HG03354 (cell line): ENCODE results near the gene GTF2IRD1.
"Not testable (repeated sequence)": the region's sequence is repeated elsewhere in the genome, so short reads cannot be mapped to it uniquely, and the experiment has no call there.

ENCODE experiments used
- ATAC-seq: cut with Tn5 transposase; IDR thresholded peaks from one replicate; pipeline ENCODE4 v1.9.1; 2021; ENCODE audit warnings: mild to moderate bottlenecking; ENCODE audit not compliant: unreplicated experiment, poor library complexity, severe bottlenecking

Gene GTF2IRD1

GRCh38 chr7:74535951-74536356, 82.2 kb downstream of the GTF2IRD1 start:
- ATAC-seq = no peak

- not testable (repeated sequence) for ATAC-seq
Measured at GRCh38 chr7:74541937-74542336, 88.2 kb downstream of the GTF2IRD1 start.

GRCh38 chr7:74542558-74543117, 88.9 kb downstream of the GTF2IRD1 start:
- ATAC-seq = no peak

GRCh38 chr7:74544706-74545469, 91.2 kb downstream of the GTF2IRD1 start:
- no peak for ATAC-seq

GRCh38 chr7:74545921-74546320, 92.2 kb downstream of the GTF2IRD1 start:
- no peak for ATAC-seq

DNA sequence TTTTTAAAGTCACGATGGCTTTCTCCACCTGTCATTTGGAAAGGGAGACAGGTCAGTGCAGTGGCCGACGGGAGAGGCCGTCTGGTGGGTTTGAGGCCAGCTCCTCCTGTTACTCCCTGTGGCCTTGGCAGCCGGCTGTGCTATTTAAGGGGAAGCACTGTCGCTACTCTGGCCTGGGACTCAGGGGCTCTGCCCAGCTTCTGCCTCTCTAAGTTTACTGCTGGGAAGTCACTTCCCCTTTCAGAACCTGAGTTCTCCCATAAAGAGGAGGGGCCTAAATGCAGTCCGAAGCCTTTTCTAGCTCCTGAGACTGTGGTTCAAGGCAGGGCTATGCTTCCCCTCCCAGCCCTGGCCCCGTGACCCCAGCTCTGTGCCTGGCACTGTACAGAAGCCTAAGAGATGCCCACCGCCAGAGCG, 99.9 kb downstream of the GTF2IRD1 start:
- ATAC-seq = peak; percentile 45

DNA sequence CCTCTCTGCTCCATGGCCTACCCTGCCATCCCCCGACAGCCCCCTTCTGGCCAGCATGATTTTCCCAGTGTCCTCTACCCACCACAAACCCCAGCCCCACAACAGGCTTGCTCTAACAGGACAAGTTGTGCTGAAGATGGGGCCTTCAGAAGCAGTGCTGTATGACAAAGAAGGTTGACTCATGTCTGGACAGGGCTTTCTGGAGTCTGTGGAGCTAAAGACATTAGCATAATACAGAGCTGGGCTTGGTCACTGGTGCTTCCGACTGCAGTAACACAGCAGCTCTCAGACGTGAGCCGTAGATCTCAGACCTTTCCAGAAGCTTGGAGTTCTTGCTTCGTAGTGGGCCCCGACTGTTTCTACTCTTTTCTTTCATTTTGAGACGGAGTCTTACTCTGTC, 100.5 kb downstream of the GTF2IRD1 start:
- no peak for ATAC-seq

- ATAC-seq = no peak
Measured at GRCh38 chr7:74560086-74560719, 106.5 kb downstream of the GTF2IRD1 start.

- no peak for ATAC-seq
Measured at GRCh38 chr7:74561898-74562613, 108.3 kb downstream of the GTF2IRD1 start.

DNA sequence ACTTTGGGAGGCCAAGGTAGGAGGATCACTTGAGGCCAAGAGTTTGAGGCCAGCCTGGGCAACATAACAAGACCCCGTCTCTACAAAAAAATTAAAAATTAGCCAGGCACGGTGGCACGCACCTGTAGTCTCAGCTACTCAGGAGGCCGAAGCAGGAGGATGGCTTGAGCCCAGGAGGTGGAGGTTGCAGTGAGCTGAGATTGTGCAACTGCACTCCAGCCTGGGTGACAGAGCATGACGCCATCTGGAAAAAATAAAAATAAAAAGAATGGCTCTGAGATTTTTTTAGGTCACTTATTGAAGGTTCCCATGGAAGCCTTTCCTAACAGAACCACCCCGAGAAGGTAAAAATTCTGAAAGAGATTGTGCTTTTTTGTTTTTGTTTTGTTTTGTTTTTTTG, 109.9 kb downstream of the GTF2IRD1 start:
- ATAC-seq = not testable (repeated sequence)

DNA sequence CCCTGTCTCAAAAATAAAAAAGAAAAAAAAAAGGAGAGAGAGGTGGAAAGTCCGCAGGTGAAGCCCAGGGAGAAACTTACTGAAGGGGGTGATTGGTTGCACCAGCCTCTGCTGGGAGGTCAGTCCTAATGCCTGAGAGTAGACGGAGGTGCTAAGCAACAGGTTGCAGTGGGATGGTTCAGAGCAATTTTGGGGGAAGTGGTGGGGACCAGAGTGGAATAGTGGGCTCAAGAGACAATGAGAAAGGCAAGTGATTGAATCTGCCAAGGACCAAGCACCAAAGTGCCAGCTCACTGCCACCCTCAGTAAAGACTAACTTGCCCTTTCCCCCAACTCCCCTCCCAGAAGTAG, 113.6 kb downstream of the GTF2IRD1 start:
- no peak for ATAC-seq

DNA sequence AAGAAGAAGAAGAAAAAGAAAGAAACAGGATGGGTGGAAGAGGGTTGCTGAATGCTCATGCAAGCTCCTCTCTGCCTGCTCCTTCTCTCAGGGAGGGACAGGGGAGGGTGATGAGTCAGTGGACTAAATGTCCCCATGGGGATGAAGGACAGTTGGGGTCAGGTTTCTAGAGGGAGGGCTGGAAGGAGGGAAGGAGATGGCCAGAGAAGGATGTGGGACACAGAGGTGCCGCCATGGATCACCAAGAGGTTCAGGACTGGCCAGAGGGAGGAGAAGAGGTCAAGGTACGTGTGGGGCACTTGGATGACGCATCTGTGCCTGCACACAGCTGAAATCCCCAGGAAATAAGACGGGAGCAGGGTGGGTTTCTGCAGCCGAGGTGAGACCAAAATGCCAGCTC, 115.0 kb downstream of the GTF2IRD1 start:
- no peak for ATAC-seq

- no peak for ATAC-seq
Measured at GRCh38 chr7:74569501-74570075, 115.9 kb downstream of the GTF2IRD1 start.

DNA sequence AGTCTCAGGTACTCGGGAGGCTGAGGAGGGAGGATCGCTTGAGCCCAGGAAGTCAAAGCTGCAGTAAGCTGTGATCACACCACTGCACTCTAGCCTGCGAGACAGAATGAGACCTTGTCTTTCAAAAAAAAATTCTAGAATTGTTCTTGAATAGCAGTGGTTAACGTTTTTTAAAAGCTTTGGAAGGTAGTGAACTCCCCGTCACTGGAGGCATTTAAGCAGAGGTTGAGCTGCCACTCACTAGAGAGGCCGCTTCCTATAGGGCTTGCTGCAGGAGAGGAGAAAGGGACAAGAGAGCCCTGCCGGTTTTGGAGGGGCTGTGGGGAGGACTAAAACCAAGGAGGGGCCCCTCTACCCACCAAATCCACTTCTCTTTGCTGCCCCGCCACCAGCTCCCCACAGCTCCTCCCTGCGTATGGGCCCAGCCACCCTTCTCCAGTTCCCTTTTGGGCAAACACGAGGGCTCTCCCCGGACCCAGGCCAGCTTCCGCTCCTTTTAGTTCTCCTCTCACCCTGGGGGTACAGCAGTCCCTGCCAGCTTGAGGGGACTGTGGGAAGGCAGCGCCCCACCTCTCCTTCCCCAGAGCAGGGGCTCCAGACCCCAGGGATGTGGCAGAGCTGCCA, 116.9 kb downstream of the GTF2IRD1 start:
- ATAC-seq = no peak

DNA sequence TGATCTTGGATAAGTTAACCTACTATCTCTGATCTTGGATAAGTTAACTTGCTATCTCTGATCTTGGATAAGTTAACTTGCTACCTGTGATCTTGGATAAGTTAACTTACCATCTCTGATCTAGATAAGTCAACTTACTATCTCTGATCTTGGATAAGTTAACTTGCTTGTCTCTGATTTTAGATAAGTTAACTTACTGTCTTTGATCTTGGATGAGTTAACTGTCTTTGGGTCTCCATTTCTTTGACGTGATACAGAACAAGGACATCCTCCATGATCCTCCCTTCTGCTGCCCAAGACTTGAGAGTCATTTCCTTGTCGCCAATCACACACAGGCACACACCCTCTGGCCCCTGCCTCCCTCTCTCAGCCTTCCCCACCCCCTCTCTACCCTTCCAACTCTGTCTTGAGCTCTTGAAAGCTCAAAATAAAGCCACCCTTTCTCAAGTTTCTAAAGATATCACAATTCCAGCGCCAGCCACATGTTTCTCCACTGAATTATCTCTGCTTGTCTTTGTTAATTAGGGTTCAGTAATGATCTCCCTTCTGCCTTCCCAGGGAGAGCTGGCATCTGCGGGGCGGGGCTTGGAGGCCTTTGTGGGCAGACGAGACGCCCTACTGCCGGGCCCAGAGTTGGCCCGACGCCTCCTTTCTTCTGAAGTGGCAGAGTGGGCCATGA, 118.7 kb downstream of the GTF2IRD1 start:
- ATAC-seq = no peak

DNA sequence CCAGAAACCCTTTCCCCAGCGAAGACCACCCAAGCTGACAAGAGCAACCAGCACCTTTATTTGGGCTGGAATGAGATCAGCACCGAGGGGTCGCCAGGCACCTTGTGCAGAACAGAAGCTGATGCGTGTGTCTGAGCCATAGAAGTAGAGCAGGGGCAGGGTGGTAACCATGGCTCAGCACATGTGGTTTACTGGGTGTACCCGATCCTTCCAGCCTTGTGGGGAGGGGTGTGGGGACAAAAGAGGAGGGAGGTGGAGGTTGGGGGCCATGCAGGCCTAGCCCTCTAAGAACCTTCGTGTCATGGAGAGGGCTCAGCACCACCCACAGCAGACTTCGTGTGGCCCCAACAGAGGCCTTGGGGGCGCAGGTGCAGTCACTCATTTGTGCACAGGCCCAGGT, 119.8 kb downstream of the GTF2IRD1 start:
- no peak for ATAC-seq

DNA sequence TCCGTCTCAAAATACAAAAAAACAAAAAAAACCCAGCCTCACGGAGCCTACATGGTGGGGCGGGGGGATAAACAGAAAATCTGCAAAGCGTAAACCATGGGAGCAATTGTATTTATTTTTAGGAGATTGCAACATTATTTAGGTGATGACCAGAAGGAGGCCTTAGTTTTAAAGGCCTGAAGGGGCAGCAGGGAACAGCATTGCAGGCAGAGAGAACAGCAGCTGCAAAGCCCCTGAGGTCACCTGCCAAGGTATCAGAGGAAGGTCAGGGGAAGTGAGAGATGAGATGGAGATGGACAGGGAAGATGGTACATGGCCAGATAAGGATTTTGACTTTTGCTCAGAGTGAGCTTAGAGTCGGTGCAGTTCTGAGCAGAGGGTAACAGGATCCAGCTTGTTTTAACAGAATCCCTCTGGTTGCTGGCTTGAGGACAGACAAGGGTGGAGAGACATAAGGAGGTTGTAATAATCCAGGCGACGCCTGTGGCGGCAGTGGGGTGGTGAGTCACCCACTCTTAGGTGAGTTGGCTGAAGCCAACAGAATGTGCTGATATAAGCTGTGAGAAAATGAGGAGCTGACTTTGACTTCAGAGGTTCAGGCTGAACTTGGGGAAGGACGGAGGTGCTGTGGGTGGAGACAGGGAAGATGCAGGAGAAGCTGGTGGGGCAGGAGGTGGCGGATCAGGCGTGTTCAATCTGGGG, 121.5 kb downstream of the GTF2IRD1 start:
- ATAC-seq = no peak

DNA sequence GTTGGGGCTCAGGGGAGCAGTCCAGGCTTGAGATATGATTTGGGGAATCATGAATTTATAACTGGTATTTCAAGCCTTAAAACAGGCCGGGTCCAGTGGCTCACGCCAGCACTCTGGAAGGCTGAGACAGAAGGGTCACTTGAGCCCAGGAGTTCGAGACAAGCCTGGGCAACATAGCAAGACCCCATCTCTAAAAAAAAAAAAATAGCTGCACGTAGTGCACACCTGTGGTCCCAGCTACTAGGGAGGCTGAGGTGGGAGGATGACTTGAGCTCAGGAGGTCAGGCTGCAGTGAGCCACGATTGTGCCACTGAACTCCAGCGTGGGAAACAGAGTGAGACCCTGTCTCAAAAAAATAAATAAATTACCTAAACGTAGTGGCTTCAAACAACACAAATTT, 122.1 kb downstream of the GTF2IRD1 start:
- ATAC-seq = no peak
